IPS-NIHi7 (cell line): ENCODE measurements around the gene TACC2.

Source experiments
- DNase-seq: peaks from one replicate; pipeline ENCODE4 v3.0.0; 2012; ENCODE audit warnings: mixed read lengths; ENCODE audit errors: extremely low spot score

Gene TACC2

GRCh38 chr10:122294511-122295450 lies 305.8 kb downstream of the TACC2 start:
- DNase-seq: no peak

DNA sequence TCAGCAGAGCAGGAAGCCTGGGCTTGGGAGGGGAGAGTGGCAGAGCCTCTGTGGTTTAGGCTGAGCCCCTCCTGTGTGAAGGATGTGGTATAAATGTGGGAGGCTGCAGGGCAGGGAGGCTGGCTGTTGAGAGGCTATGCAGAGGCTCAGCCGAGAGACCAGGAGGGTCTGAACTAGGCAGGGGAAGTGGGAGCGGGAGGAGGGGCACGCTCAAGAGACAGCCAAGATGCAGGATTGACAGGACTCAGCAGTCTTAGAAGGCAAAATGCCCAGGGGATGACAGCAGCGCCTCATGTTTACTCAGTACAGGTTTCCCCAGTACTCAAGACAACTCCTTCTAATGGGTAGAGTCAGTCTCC lies 306.5 kb downstream of the TACC2 start:
- no peak for DNase-seq

- no peak for DNase-seq
These were observed 307.6 kb downstream of the TACC2 start for GRCh38 chr10:122296363-122297120.

DNA sequence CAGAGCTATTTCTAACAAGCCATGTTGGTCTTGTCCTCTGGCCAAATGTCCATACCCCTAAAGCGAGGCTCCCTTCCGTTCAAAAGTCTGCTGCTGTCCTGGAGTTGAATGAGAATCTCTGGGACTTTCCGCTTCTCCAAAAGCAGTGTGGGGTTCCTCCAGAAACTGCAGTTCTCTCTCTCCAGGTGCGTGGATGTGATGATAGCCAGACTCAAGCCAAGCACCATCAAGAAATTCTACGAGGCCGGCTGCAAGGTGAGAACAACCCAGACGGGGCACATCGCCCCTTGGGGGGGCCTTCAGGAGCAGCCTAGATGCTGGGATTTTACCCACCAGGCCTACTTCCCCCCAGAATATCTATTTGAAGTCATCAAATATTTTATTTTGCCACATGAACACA lies 308.6 kb downstream of the TACC2 start:
- DNase-seq: no peak

GRCh38 chr10:122298206-122298597 lies 309.2 kb downstream of the TACC2 start:
- no peak for DNase-seq

GRCh38 chr10:122298598-122299301 lies 309.8 kb downstream of the TACC2 start:
- peak; percentile 87 for DNase-seq

- no peak for DNase-seq
These were observed 310.6 kb downstream of the TACC2 start for GRCh38 chr10:122299423-122300075.

- no peak for DNase-seq
These were observed 312.3 kb downstream of the TACC2 start for GRCh38 chr10:122301055-122301810.

DNA sequence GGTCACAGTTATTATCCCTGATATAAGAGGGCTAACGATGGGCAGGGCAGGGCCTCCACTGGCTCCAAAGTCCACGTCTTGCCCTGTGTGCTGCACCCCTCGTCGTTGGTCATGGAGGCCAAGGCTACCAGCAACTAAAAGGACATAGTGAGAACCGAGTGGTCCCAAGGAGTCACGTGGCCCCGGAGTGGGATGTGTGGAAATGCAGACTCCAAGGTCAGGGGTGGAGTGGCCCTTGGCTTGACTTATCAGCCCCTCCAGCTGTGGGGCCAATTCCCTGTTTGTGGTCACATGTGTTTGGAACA lies 312.8 kb downstream of the TACC2 start:
- DNase-seq: no peak

DNA sequence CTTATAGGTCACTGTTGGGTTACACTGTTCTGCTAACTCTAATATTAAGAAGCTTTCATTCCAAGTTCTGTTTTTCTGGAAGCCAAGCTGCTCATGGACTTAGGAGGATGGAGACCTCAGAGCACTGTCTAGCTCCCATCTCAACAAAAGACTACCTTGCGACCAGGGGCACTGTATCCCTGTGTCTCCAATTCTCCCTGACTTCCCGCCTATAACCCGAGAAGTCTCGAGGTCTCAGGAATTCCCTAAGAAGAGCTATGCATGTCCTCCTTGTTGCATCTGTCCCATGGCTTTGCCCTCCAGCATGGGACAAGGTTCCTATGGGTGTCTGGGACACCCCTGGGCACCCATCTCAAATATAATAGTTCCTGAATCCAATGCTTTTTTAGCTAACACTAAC lies 313.4 kb downstream of the TACC2 start:
- no peak for DNase-seq

GRCh38 chr10:122303271-122304053 lies 314.5 kb downstream of the TACC2 start:
- DNase-seq: no peak
